Hepatocyte (in vitro differentiated cells): ENCODE measurements around the gene B3GALNT2. TPM values are rescaled to one million over a fixed set of nuclear protein-coding genes. Genes with fewer than 3 reads are reported as not detected.

ENCODE experiments used
- DNase-seq: peaks from one replicate; pipeline ENCODE4 v3.0.0-alpha.2; 2016; ENCODE audit warnings: low spot score
- H2AFZ ChIP-seq: fragments of 200-600 bp; sonication (generic); 2 replicates; pipeline ENCODE4 v1.6.0; 2016; ENCODE audit warnings: antibody characterized with exemption, mild to moderate bottlenecking
- H3K27ac ChIP-seq: fragments of 200-600 bp; sonication (generic); 2 replicates; pipeline ENCODE4 v1.5.1; 2016; ENCODE audit warnings: mild to moderate bottlenecking
- H3K27me3 ChIP-seq: fragments of 200-600 bp; sonication (generic); 2 replicates; pipeline ENCODE4 v1.6.1; 2016
- H3K36me3 ChIP-seq: fragments of 200-600 bp; sonication (generic); replicated peaks from 2 replicates; pipeline ENCODE4 v1.5.1; 2016; ENCODE audit warnings: low read depth; ENCODE audit not compliant: insufficient read depth
- H3K4me1 ChIP-seq: fragments of 200-600 bp; sonication (generic); 2 replicates; pipeline ENCODE4 v1.5.1; 2016; ENCODE audit warnings: mild to moderate bottlenecking, moderate library complexity; ENCODE audit not compliant: insufficient read depth
- H3K4me2 ChIP-seq: fragments of 200-600 bp; sonication (generic); 2 replicates; pipeline ENCODE4 v1.6.0; 2016
- H3K4me3 ChIP-seq: fragments of 200-600 bp; sonication (generic); 2 replicates; pipeline ENCODE4 v1.5.1; 2016; ENCODE audit warnings: mild to moderate bottlenecking
- H3K79me2 ChIP-seq: fragments of 200-600 bp; sonication (generic); 2 replicates; pipeline ENCODE4 v1.6.0; 2017; ENCODE audit warnings: mild to moderate bottlenecking
- H3K9me2 ChIP-seq: fragments of 200-600 bp; sonication (generic); replicated peaks from 2 replicates; pipeline ENCODE4 v1.6.0; 2017; ENCODE audit warnings: mild to moderate bottlenecking; ENCODE audit not compliant: insufficient read depth
- H3K9me3 ChIP-seq: fragments of 200-600 bp; sonication (generic); 2 replicates; pipeline ENCODE4 v1.5.1; 2016; ENCODE audit warnings: low read depth, mild to moderate bottlenecking
- H4K20me1 ChIP-seq: fragments of 200-600 bp; sonication (generic); 2 replicates; pipeline ENCODE4 v1.6.0; 2016; ENCODE audit warnings: mild to moderate bottlenecking; ENCODE audit not compliant: insufficient read depth, poor library complexity, severe bottlenecking
- EZH2 ChIP-seq: fragments of 200-600 bp; sonication (generic); IDR thresholded peaks from 2 replicates; pipeline ENCODE4 v1.6.1; 2016; ENCODE audit warnings: antibody characterized with exemption, mild to moderate bottlenecking, borderline replicate concordance
- EZH2phosphoT487 ChIP-seq: fragments of 200-600 bp; sonication (generic); IDR thresholded peaks from one replicate; pipeline ENCODE4 v1.6.1; 2018; ENCODE audit warnings: antibody characterized with exemption, mild to moderate bottlenecking, low read depth, moderate library complexity; ENCODE audit not compliant: unreplicated experiment, severe bottlenecking
- WGBS: methylation state at CpG from one replicate; pipeline ENCODE4 v1.1.6; 2016; ENCODE audit warnings: low lambda C conversion rate; ENCODE audit errors: missing lambda C conversion rate; 5-methylcytosine and 5-hydroxymethylcytosine counted together
- polyA plus RNA-seq: library from polyadenylated mRNA; unstranded; fragments of >200 nt; fragmentation: Nextera tagmentation; extraction: Ambion mirVana; gene quantifications from 2 replicates; pipeline ENCODE4 v1.2.1, GENCODE V29; 2016
- total RNA-seq: library from RNA; depleted of rRNA; stranded (reverse); fragments of >200 nt; gene quantifications from 2 replicates; pipeline ENCODE4 v1.2.3, GENCODE V29; 2014
- TF ChIP-seq, protein P1 (sequence below): fragments of 200-600 bp; sonication (generic); IDR thresholded peaks from 2 replicates; pipeline ENCODE4 v1.5.1; 2016; ENCODE audit warnings: antibody characterized with exemption, mild to moderate bottlenecking; ENCODE audit not compliant: poor library complexity

Gene B3GALNT2
- total and polyA plus RNA-seq, 2 experiments from 2014 or later, result 8.1 to 24.2 TPM

DNA sequence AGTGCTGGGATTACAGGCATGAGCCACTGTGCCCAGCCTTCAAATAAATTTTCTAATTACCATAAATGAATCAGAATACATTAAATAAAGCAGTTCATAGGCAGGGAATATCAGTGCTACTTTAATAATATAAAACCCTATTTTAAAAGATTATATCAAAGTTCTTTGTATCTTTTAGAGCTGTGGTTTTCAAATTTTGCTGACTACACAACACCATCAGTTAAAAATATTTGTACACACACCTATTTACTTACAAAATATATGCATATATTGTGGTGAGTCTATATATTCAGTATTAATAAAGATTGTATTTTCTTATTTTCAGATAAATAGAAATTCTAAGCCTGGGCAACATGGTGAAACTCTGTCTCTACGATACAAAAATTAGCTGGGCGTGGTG lies 18.7 kb downstream of the B3GALNT2 start:
- Histone ChIP-seq H3K9me3 (no peaks in the 10 kb centered on the region), H3K27ac (no peak overlapping the region), H3K4me2 (no peak overlapping the region), H3K4me1 (no peaks in the 10 kb centered on the region), H3K9me2 (no peaks in the 10 kb centered on the region), H3K27me3 (no peaks in the 10 kb centered on the region), H3K79me2 (no peaks in the 10 kb centered on the region), H2AFZ (no peak overlapping the region), H3K36me3 (peaks cover 6% of the 10 kb centered on the region), H4K20me1 (no peaks in the 10 kb centered on the region), H3K4me3 (no peak overlapping the region)
- DNase-seq, result no peak
- no peak for TF ChIP-seq EZH2phosphoT487
- TF ChIP-seq, protein P1, sequence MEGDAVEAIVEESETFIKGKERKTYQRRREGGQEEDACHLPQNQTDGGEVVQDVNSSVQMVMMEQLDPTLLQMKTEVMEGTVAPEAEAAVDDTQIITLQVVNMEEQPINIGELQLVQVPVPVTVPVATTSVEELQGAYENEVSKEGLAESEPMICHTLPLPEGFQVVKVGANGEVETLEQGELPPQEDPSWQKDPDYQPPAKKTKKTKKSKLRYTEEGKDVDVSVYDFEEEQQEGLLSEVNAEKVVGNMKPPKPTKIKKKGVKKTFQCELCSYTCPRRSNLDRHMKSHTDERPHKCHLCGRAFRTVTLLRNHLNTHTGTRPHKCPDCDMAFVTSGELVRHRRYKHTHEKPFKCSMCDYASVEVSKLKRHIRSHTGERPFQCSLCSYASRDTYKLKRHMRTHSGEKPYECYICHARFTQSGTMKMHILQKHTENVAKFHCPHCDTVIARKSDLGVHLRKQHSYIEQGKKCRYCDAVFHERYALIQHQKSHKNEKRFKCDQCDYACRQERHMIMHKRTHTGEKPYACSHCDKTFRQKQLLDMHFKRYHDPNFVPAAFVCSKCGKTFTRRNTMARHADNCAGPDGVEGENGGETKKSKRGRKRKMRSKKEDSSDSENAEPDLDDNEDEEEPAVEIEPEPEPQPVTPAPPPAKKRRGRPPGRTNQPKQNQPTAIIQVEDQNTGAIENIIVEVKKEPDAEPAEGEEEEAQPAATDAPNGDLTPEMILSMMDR, result no peak
- WGBS, result 91% methylated on average over 2 of the region's 2 CpGs

DNA sequence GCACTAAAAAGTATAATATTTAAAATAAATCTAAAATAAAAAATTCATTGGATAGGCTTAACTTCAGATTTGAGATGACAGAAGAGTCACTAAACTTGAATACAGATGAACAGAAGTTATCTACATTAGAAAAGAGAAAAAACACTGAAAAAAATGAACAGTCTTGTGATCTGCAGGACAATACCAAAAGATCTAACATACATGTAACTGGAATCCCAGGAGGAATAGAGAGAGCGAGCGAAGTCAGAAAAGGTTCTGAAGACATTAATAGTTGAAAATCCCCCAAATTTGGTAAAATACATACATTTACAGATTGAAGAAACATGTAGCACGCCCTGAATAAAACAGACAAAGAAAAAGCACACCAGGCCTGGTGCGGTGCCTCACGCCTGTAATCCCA lies 21.2 kb downstream of the B3GALNT2 start:
- no peaks in the 10 kb centered on the region for H3K9me3 ChIP-seq
- WGBS, result 98% methylated on average over 5 of the region's 5 CpGs
- H3K36me3 ChIP-seq, result peaks cover 6% of the 10 kb centered on the region
- DNase-seq, result no peak
- TF ChIP-seq, protein P1, result no peak
- H3K27ac ChIP-seq, result no peak overlapping the region
- no peaks in the 10 kb centered on the region for H3K27me3 ChIP-seq
- H2AFZ ChIP-seq, result no peak overlapping the region
- no peaks in the 10 kb centered on the region for H3K4me1 ChIP-seq
- no peak overlapping the region for H3K4me2 ChIP-seq
- no peaks in the 10 kb centered on the region for H3K9me2 ChIP-seq
- H4K20me1 ChIP-seq, result no peaks in the 10 kb centered on the region
- no peaks in the 10 kb centered on the region for H3K79me2 ChIP-seq
- H3K4me3 ChIP-seq, result no peak overlapping the region

DNA sequence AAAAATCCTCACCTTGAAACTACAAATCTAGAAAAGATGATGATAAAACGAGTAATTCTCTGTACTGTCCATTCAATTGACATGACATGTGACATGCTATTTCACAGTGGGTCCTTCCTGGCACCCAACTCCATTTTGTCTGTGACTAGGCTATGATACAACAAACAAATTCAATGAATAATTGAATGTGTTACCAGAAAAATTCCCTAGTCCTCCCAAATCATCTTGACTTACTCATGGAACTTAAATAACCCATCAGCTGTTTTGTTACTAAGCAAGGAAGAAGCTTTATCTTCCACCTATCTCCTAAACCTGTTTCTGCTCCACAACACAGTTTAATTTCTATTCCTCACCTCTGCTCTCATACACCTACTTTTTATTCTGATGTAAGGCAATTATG lies 30.4 kb downstream of the B3GALNT2 start:
- Histone ChIP-seq H2AFZ (no peak overlapping the region), H3K4me1 (no peaks in the 10 kb centered on the region), H3K27ac (no peak overlapping the region), H3K4me3 (no peak overlapping the region), H3K4me2 (no peak overlapping the region), H3K9me3 (no peaks in the 10 kb centered on the region), H4K20me1 (no peaks in the 10 kb centered on the region), H3K79me2 (no peaks in the 10 kb centered on the region), H3K36me3 (no peaks in the 10 kb centered on the region), H3K27me3 (no peaks in the 10 kb centered on the region), H3K9me2 (no peaks in the 10 kb centered on the region)
- TF ChIP-seq EZH2phosphoT487 (no peak), EZH2 (no peak)
- TF ChIP-seq, protein P1, result no peak
- no peak for DNase-seq
- 100% methylated on average over 1 of the region's 1 CpG for WGBS
